ENCODE data around the gene GBE1. TPM values are rescaled to one million over a fixed set of nuclear protein-coding genes. Genes with fewer than 3 reads are reported as not detected.

GBE1 gene
- total and polyA plus RNA-seq, 9 of the 15 experiments (the other 6 are each of a cell fraction or from before 2014, with no cell fraction given) = 7.9 to 25.6 (median 13.1) TPM

DNA sequence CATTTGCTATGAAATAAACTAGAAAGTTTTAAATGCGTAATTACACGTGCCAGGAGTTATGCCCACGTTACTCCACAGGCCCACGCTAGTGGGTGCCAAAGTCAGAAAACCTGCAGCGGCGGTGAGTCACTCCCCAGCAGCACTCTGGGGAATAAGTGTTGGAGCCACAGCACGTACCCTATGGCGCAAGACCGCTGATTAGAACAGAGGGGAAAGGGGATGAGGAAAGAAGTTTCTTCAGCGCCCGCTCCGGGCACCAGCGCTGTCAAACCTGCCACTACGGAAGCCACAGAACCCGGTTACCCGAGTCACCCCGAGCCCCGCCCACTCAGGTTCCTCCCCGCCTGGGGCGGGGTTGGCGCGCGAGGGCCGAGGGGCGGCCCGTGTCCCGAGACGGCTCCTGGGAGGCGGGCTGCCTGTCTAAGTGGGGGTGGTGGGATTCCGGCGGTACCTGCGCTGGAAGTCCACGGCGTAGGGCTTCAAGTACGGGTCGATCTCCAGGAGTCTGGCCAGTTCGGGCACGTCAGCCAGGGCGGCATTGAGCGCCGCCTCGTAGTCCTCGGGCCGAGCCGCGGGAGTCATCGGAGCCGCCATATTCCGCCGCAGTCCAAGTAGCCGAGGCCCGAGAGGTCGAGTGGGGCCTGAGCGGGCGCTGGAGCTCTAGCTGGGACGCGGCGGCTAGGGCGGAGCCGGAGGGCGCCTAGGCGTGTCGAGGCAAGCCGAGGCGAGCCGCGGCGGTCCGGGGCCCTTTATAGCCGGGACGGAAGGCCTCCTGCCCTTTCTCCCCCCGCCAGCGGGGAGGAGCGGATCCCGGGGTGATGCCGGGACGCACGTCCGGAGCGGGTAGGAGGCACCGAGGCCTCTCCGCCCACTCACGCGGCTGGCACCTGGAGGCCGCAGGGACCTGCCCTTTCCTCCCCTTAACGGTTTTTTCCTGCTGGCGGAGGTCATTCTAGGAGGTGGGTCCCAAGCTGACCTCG lies at the start of gene GBE1 (continued):
- TF ChIP-seq ZNF347 (CRISPR knock-in tag; IDR thresholded peaks at IDR 0.05; ENCODE audit: low read depth) (no peak), MTA1 (IDR thresholded peaks at IDR 0.05; ENCODE audit: borderline replicate concordance) (no peak), TARDBP (IDR thresholded peaks at IDR 0.05) (no peak), BACH1 (tag; IDR thresholded peaks at IDR 0.05) (no peak), SIRT6 (IDR thresholded peaks at IDR 0.05; ENCODE audit: low read depth, low read length) (no peak), LEF1 (IDR thresholded peaks at IDR 0.05) (no peak), FOXA1 (IDR thresholded peaks at IDR 0.05; ENCODE audit: borderline replicate concordance) (no peak), TBL1XR1 (IDR thresholded peaks at IDR 0.05; ENCODE audit: low read length in 2 of 2) (no peak), FOXM1 (IDR thresholded peaks at IDR 0.05; ENCODE audit: low read depth) (no peak), FOXM1 (CRISPR knock-in tag; IDR thresholded peaks at IDR 0.05; ENCODE audit: low read depth) (0 out of 2 replicates have a peak, but pooled peaks have one; percentile 12), GABPB1 (CRISPR knock-in tag; IDR thresholded peaks at IDR 0.05) (peak; percentile 73), PATZ1 (CRISPR knock-in tag; IDR thresholded peaks at IDR 0.05; ENCODE audit: borderline replicate concordance) (no peak), SIX5 (IDR thresholded peaks at IDR 0.05; ENCODE audit: borderline replicate concordance in 1 of 2, insufficient read depth in 1 of 2, low read depth in 1 of 2, low read length in 2 of 2) (no peak), SOX6 (IDR thresholded peaks at IDR 0.05) (0 out of 2 replicates have a peak, but pooled peaks have one; percentile 19), TRIM24 (IDR thresholded peaks at IDR 0.05) (no peak), POLR2G (IDR thresholded peaks at IDR 0.05; ENCODE audit: low read depth, low read length) (peak; percentile 96), ZNF253 (CRISPR knock-in tag; conservative IDR thresholded peaks at IDR 0.05) (no peak)
- TF ChIP-seq, protein P1, sequence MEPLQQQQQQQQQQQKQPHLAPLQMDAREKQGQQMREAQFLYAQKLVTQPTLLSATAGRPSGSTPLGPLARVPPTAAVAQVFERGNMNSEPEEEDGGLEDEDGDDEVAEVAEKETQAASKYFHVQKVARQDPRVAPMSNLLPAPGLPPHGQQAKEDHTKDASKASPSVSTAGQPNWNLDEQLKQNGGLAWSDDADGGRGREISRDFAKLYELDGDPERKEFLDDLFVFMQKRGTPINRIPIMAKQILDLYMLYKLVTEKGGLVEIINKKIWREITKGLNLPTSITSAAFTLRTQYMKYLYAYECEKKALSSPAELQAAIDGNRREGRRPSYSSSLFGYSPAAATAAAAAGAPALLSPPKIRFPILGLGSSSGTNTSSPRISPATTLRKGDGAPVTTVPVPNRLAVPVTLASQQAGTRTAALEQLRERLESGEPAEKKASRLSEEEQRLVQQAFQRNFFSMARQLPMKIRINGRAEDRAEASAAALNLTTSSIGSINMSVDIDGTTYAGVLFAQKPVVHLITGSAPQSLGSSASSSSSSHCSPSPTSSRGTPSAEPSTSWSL (CRISPR knock-in tag; IDR thresholded peaks at IDR 0.05; ENCODE audit: borderline replicate concordance) = no peak
- TF ChIP-seq, protein P2, sequence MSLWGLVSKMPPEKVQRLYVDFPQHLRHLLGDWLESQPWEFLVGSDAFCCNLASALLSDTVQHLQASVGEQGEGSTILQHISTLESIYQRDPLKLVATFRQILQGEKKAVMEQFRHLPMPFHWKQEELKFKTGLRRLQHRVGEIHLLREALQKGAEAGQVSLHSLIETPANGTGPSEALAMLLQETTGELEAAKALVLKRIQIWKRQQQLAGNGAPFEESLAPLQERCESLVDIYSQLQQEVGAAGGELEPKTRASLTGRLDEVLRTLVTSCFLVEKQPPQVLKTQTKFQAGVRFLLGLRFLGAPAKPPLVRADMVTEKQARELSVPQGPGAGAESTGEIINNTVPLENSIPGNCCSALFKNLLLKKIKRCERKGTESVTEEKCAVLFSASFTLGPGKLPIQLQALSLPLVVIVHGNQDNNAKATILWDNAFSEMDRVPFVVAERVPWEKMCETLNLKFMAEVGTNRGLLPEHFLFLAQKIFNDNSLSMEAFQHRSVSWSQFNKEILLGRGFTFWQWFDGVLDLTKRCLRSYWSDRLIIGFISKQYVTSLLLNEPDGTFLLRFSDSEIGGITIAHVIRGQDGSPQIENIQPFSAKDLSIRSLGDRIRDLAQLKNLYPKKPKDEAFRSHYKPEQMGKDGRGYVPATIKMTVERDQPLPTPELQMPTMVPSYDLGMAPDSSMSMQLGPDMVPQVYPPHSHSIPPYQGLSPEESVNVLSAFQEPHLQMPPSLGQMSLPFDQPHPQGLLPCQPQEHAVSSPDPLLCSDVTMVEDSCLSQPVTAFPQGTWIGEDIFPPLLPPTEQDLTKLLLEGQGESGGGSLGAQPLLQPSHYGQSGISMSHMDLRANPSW (CRISPR knock-in tag; IDR thresholded peaks at IDR 0.05) = no peak
- TF ChIP-seq, protein P3, sequence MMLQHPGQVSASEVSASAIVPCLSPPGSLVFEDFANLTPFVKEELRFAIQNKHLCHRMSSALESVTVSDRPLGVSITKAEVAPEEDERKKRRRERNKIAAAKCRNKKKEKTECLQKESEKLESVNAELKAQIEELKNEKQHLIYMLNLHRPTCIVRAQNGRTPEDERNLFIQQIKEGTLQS (IDR thresholded peaks at IDR 0.05) = peak; percentile 91
- TF ChIP-seq, protein P3 (CRISPR knock-in tag; conservative IDR thresholded peaks at IDR 0.05) = peak; percentile 77; the same call in 1 of the 2 replicates
